Urothelium cell line (cell line): ENCODE results near the gene GMPR.
A peak's percentile ranks its signal among the peaks of the same experiment; 100 is the strongest.

ENCODE experiments used
- DNase-seq: peaks from one replicate; pipeline ENCODE4 v3.0.0; 2011; ENCODE audit warnings: low spot score, mixed read lengths
- FAIRE-seq: peaks from 2 replicates; lab custom pipeline; 2011; peaks lifted over from hg19 to GRCh38; lab: Jason Lieb, UNC

GMPR gene

GRCh38 chr6:16295471-16295870 lies 57.1 kb downstream of the GMPR start:
- DNase-seq (no peak), FAIRE-seq (no peak)

DNA sequence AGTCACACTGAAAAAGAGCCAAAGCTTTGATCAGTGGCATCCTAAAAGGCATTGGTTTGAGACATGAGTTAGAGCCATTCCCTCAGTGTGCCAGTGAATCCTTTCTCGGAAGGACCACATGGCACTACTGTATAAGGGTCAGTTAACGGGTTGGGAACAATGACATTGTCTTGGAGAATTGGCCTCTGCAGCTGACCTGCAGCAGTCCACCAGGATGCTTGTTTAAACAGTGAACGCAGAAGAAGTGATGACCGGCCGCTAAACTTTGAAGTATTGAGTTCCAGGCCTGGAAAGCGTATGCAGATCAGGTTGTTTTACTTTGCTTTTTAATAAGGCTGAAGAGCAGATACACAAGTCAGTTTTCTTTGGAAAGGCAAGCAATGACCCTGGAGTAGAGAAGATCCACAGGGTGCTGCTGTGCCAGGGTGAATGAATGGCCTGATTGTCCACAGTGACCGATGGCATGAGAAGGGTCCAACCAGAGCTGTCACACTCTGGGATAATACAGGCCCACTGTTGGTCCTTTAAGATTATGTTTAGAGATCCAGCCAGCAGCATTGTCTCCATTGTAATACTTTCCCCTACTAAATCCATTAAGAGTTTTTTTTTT lies 57.8 kb downstream of the GMPR start:
- DNase-seq (no peak), FAIRE-seq (no peak)

GRCh38 chr6:16299861-16300260 lies 61.5 kb downstream of the GMPR start:
- FAIRE-seq: no peak

DNA sequence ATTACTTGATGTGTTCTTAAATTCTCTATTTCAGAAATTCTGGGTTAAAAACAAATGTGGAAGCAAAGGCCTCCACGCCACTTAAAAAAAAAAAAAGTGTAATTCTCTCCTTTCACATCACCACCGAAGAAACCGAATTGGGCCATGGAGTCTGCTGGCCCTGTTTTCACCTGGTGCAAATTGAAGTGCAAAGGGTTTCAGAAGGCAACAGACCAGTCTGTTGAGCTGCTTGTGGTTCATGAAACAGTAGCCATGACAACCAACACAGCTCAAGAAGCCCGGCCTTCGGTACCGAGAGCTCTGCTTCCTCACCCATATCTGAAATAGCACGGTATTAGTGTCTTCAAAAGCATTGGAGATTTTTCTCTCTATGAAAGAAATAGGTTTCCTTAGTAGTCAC lies 63.1 kb downstream of the GMPR start:
- DNase-seq (no peak), FAIRE-seq (no peak)

More at GRCh38 chr6:16299861-16300260, 61.5 kb downstream of the GMPR start:
- DNase-seq: no peak

GRCh38 chr6:16302721-16303552 lies 64.5 kb downstream of the GMPR start:
- no peak for DNase-seq
- no peak for FAIRE-seq

GRCh38 chr6:16305246-16305725 lies 66.9 kb downstream of the GMPR start:
- DNase-seq (no peak), FAIRE-seq (no peak)

DNA sequence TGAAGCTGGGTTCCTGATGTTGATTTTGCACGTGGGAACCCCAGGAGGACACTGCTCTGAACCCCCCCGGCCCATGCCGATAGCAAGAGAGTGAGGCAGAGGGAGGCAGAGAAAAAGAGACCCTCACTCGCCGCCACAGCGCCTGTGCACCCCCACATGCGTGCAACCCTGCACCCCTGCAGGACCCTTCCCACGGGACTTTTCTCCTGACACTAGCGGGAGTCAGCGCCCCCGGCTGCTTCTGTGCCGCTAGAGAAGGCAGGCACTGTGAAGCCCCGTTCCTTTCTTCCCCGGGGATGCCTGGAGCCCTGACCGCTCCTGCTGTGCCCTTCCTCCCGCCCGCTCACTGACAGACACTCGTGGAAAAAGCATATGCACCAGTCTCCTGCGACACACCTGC lies 67.4 kb downstream of the GMPR start:
- FAIRE-seq: no peak
- no peak for DNase-seq

DNA sequence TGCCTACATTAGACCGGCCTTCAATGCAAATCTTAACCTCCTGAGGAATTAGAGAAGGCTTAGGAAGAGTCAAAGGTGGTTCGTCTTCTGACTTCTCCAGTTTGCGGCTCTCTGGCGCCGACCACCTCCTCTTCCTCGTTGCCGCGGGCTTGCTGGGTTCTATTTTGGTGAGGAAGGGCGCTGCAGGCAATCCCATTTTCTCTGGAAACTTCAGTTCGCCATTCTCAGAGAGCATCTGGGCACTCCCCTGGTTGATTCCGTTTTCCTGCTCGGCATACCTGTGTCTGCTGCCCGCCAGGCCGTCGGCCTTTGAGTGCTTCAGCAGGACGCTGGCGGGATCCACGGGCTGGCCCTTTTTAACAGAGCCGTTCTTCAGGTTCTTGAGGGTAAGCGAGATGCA lies 67.9 kb downstream of the GMPR start:
- FAIRE-seq (no peak), DNase-seq (no peak)

DNA sequence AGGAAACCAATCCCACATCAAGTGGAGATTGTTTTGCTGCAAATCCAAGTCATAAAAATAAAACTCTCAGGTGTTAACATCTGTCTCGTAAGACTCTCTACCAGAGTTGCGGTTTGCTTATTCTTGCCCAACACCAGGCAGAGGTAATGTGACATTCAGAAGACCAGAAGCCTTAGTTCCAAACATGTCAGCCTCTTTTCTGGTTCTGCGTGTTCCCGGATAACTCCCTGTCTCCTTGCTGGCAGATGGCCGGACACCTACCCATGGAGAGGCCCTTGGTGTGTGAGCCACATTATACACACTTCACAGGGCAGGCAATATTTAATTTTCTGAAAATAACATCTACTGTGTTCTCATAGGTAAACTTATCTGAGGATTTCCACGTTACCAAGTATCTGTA lies 73.4 kb downstream of the GMPR start:
- FAIRE-seq (no peak), DNase-seq (no peak)

DNA sequence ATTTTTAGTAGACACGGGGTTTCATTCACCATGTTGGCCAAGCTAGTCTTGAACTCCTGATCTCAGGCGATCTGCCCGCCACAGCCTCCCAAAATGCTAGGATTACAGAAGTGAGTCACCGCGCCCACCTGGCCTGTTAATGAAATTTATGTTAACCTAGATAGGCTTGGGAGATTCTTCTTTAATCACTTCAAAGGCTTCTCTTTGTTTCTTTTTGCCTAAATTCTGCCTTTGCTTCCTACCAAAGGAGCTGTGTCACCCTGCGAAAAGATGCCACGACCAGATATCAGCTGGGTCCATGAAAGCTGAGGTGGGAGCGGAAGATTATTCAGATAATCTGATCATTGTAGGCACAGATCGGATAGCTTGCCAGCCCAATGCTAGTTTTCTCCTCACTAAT lies 75.3 kb downstream of the GMPR start:
- no peak for DNase-seq
- FAIRE-seq: no peak

DNA sequence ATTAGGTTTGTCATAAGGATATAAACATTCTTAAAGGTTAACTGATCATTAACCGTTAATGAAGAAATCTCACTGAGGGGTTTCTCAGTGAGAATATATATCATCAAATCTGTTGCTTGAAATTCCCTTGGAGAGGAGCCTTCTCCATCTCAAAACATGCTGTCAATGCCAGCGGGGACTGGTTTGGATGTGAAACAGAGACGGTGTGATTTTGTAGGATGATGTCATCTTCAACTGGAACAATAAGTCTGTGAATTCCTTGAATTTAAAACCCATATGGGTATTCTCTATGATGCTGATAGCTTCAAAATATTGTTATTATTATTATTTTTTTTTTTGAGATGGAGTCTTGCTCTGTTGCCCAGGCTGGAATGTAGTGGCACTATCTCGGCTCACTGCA lies 75.9 kb downstream of the GMPR start:
- DNase-seq (no peak), FAIRE-seq (no peak)

DNA sequence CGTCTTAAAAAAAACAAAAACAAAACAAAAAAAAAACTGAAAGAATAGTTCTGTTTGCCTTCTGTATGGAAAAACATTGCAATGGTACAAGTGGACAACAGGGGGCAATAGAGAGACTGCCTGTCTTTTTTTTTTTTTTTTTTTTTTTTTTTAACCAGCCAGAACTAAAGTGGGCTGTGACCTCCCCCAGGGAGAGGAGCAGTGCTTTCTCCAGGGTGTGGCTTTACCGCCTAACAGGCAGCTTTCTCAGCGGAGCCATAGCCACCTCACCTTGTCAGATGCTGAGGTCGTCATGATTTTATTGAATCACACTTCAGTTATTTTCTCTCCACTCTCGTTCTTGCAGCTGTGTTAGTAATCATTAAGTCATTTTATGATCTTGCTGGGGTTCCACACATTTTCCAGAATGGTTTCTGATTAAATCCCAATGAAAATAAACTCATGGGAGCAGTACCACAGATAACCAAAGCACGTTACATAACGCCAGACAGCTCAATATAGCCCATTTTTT lies 78.4 kb downstream of the GMPR start:
- FAIRE-seq (no peak), DNase-seq (peak; percentile 56)

- FAIRE-seq (no peak), DNase-seq (no peak)
Measured at GRCh38 chr6:16318538-16318937, 80.2 kb downstream of the GMPR start.

DNA sequence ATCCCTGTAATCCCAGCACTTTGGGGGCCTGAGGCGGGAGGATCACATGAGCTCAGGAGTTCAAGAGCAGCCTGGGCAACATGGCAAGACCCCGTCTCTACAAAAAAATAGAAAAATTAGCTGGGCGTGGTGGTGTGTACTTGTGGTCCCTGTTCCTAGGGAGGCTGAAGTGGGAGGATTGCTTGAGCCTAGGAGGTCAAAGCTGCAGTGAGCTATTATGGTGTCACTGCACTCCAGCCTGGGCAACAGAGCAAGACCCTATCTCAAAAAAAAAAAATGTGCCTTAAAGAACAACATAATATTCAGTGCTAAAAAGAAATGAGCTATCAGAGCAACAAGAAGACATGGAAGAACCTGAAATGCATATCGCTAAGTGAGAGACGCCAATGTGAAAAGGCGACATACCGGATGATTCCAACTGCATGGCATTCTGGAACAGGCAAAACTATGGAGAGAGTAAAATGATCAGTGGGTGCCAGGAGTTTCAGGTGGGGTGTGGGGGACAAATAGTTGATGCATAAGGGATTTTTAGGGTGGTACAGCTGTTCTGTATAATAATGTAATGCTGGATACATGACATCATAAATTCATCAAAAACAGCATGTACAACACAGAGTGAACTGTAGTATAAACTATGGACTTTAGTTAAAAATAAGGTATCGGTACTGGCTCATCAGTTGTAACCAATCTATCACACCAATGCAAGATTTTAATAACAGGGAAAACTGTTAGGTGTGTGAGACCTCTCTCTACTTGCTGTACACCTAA lies 80.8 kb downstream of the GMPR start:
- DNase-seq: no peak
- no peak for FAIRE-seq

DNA sequence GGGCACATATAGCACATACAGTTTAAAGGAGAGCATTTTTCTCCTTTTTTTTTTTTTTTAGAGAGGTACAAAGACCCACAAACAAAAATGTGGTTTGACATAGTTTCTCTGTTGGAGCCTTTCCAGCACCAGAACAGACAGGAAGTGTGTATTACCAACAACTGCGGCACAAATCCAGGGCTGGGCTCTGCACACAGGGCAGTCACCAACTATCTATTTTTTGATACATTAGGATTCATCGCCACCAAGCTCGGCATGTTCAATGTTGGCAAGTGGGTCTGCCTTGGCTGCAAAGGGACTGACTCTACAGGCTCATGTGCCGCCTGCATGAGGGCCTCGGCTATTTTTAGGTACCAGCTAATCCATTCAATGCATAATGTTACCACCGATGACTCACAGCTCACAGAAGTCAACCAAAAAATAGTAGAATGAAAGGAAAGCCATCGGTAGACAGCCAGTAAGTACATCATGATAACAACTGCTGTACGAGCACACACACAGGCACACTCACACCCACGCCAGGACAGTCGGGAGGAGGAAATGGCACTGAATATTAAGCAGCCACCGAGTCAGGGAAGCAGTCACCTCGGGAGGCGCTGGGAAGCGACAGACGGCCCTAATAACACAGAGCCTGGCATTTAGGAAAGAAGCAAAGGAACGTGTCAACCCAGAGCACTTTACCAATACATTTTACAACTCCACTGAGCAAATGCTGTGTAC lies 81.6 kb downstream of the GMPR start:
- DNase-seq (peak; percentile 78), FAIRE-seq (no peak)

DNA sequence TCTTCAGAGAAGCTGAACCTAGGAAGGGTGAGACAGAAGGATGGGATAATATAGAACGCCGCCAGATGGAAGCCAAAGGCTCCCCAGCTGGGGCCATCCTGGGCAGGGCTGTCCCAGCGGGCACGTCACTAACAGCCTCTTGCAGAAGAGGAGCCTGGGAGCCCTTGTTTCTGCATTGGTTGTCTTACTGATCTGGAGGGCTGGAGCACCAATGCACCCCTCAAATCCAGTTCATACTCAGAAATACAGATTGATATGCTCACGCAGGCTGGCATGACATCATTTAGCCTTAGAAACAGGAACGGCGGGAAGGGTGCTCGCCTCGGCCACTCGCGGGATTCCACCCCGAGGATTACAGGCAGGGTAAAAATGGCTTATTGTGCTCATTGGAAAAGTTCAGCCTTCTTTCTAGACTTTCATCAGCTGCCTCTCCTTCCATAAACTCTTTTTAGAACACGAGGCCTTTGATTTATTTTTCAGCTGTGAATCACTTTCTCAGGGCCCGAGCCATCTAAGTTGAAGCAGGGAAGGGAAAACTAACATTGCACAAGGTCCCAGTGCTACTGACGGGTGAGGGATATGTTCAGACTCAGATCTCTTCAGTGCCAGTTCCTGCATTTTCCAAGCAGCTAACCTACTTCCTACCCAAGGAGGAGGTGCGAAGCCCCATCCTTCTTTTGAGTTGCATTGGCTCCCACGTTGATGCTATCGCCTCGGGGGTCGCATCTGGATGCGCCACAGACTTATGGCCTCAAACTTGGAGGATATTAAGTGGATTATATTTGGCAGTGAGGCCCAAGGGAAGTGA lies 82.3 kb downstream of the GMPR start:
- FAIRE-seq (no peak), DNase-seq (no peak)

DNA sequence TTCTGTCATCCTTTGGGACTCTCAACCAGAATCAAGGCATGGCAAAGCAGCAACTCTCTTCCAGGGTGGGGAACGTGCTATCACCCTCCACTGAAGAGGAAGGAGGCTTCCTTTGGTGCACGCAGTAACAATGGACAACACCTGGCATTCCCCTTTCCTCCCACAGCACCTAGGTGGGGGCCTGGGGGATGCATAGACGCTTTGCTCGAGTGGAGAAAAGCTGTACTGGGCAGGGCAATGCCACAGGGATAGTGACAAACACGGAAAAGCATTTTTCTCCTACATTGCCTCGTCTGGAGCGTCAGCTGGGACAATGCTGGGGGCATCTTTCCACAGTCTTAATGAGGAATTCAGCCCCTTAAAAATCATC lies 82.9 kb downstream of the GMPR start:
- DNase-seq (no peak), FAIRE-seq (no peak)

GRCh38 chr6:16321826-16322225 lies 83.4 kb downstream of the GMPR start:
- FAIRE-seq: no peak
- DNase-seq: no peak

- no peak for DNase-seq
- FAIRE-seq: no peak
Measured at GRCh38 chr6:16322666-16323312, 84.4 kb downstream of the GMPR start.

DNA sequence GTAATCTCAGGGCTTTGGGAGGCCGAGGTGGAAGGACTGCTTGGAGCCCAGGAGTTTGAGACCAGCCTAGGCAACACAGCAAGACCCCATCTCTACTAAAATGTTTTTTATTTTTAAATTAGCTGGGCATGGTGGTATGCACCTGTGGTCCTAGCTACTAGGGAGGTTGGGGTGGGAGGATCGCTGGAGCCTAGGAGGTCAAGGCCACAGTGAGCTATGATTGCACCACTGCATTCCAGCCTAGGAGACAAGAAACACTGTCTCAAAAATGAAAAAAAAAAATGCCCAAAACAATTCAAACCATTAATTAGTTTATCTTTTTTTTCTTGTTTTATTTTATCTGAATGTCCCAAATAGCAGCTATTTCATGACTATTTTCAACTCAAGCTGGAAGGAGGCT lies 85.8 kb downstream of the GMPR start:
- FAIRE-seq (no peak), DNase-seq (no peak)
